Measurements from ENCODE around the gene TMEM229B. TPM values are rescaled to one million over a fixed set of nuclear protein-coding genes. Genes with fewer than 3 reads are reported as not detected.

TMEM229B gene
- total RNA-seq, 2 donors from 2014 or later = 6.9 to 11.3 TPM

- no peak overlapping the region for H3K27ac ChIP-seq
- no peaks in the 10 kb centered on the region for H3K36me3 ChIP-seq
- H3K9me3 ChIP-seq = no peaks in the 10 kb centered on the region
Observed at GRCh38 chr14:67493092-67493717, 4.7 kb upstream of the TMEM229B start.

GRCh38 chr14:67492538-67492937 is 4.0 kb upstream of the TMEM229B start:
- no peaks in the 10 kb centered on the region for H3K4me1 ChIP-seq
- H3K27me3 ChIP-seq = no peaks in the 10 kb centered on the region
- DNase-seq = no peak
- TF ChIP-seq CTCF (IDR thresholded peaks at IDR 0.05) = no peak
- H3K4me3 ChIP-seq = no peak overlapping the region
- H3K27ac ChIP-seq = no peak overlapping the region
- no peaks in the 10 kb centered on the region for H3K36me3 ChIP-seq
- intact Hi-C loops (cut with DNase I) = no loop called here
- H3K9ac ChIP-seq (ENCODE audit: low read depth in 2 of 2, low read length in 2 of 2) = no peak overlapping the region
- H3K9me3 ChIP-seq = no peaks in the 10 kb centered on the region

More at GRCh38 chr14:67493092-67493717, 4.7 kb upstream of the TMEM229B start:
- no peak for TF ChIP-seq CTCF (IDR thresholded peaks at IDR 0.05)
- Histone ChIP-seq H3K27me3 (no peaks in the 10 kb centered on the region), H3K4me3 (no peak overlapping the region), H3K9ac (ENCODE audit: low read depth in 2 of 2, low read length in 2 of 2) (no peak overlapping the region), H3K4me1 (no peaks in the 10 kb centered on the region)
- intact Hi-C loops (cut with DNase I) = no loop called here
- DNase-seq = no peak

- no peaks in the 10 kb centered on the region for H3K4me1 ChIP-seq
- intact Hi-C loops (cut with DNase I) = no loop called here
- TF ChIP-seq CTCF (IDR thresholded peaks at IDR 0.05) = no peak
- no peak for DNase-seq
- no peaks in the 10 kb centered on the region for H3K36me3 ChIP-seq
- no peak overlapping the region for H3K27ac ChIP-seq
- H3K9me3 ChIP-seq = no peaks in the 10 kb centered on the region
- no peak overlapping the region for H3K9ac ChIP-seq (ENCODE audit: low read depth in 2 of 2, low read length in 2 of 2)
- H3K4me3 ChIP-seq = no peak overlapping the region
- no peaks in the 10 kb centered on the region for H3K27me3 ChIP-seq
Observed at GRCh38 chr14:67491741-67492507, 3.4 kb upstream of the TMEM229B start.

- Histone ChIP-seq H3K27me3 (no peaks in the 10 kb centered on the region), H3K36me3 (no peaks in the 10 kb centered on the region), H3K4me1 (no peaks in the 10 kb centered on the region), H3K27ac (no peak overlapping the region), H3K9me3 (no peaks in the 10 kb centered on the region), H3K9ac (ENCODE audit: low read depth in 2 of 2, low read length in 2 of 2) (no peak overlapping the region), H3K4me3 (no peak overlapping the region)
- intact Hi-C loops (cut with DNase I) = no loop called here
- TF ChIP-seq CTCF (IDR thresholded peaks at IDR 0.05) = no peak
- no peak for DNase-seq
Observed at GRCh38 chr14:67491285-67491684, 2.8 kb upstream of the TMEM229B start.

- no peak for DNase-seq
- Histone ChIP-seq H3K27me3 (no peaks in the 10 kb centered on the region), H3K9me3 (no peaks in the 10 kb centered on the region), H3K4me3 (no peak overlapping the region), H3K4me1 (no peaks in the 10 kb centered on the region), H3K36me3 (no peaks in the 10 kb centered on the region), H3K27ac (no peak overlapping the region), H3K9ac (ENCODE audit: low read depth in 2 of 2, low read length in 2 of 2) (no peak overlapping the region)
- intact Hi-C loops (cut with DNase I) = no loop called here
- TF ChIP-seq CTCF (IDR thresholded peaks at IDR 0.05) = no peak
Observed at GRCh38 chr14:67490196-67490595, 1.7 kb upstream of the TMEM229B start.

All from colonic mucosa (tissue), 4 donors.